GM19240 (cell line): ENCODE results near the gene ARID1A.

Experiments used
- DNase-seq: peaks from one replicate; pipeline ENCODE4 v3.0.0; 2011; ENCODE audit warnings: low spot score; ENCODE audit not compliant: insufficient read length

Gene ARID1A

DNA sequence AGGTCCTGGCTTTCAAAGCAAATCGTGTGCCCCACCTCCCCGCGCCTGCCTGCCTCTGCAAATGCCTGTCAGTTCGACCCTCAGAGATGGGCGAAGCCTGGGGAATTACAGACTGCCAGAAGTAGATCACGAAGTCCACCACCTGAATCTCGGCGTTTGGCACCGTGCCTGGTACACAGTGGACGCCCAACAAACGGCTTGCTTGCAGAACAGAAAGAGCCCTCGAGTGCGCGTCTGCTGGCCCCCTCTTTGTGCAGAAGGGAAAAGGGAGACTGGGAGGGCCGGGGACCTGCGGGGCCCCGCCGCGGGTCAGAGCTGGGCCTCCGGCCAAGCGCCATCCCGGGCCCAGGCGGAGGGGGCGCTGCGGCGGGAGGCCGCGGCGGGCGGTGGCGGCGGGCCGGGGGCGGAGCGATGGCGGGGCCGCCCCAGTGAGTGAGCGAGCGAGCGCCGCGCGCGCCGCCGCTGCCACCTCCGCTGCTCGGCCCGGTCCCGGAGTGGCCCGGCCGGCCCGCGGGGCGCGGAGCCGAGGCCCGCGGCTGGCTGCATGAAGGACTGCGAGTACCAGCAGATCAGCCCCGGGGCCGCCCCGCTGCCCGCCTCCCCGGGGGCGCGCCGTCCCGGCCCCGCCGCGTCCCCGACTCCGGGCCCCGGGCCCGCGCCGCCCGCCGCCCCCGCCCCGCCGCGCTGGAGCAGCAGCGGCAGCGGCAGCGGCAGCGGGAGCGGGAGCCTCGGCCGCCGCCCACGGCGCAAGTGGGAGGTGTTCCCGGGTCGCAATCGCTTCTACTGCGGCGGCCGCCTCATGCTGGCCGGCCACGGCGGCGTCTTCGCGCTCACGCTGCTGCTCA, 130.7 kb downstream of the ARID1A start, which contains the start of gene ZDHHC18:
Gene ZDHHC18, plus strand, starts transcription at position 428 of the 845 bp plus-strand sequence. Its CDS starts 117 bp downstream, at position 545.
- peak; percentile 75 for DNase-seq

DNA sequence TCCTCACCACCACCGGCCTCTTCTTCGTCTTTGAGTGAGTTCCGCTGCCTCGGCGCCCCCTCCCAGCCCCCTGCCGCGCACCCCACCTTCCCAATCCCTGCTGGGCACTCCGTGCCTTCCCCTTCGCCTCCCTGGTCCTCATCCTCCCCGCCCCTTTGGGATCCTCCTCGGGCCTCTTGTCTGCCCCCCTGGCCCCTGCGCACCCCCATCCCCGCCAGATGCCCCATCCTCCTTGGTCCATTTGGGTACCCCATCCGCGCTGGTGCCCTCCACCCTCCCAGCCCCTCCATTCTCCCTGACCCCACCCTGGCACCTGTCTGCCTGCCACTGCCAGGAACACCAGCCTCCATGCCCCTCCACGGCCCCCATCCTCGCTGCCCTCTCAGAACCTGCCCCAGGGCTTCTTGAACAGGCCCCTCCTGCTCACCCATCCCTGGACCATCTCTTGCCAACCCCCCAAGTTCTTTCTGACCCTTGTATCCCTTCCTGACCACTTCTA, 131.3 kb downstream of the ARID1A start:
- DNase-seq, result no peak

DNA sequence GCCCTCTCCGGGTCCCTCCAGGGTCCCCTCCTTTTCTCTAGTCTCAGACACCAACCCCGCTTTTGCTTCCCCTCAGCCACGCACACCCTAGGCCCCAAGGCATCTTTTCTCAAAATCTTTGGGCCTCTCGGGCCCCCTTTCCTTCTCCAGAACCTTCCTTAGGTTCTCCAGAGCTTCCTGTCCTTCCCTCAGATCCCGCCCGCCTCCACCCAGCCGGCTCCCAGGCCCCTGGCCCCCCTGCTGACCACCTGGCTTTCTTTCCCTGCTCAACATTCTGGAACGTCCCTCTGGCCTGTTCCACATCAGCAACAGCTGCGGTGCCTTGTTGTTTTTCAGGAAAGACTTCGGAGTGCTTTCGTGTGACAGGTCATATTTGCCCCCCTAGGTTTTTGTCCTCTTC, 131.8 kb downstream of the ARID1A start:
- no peak for DNase-seq

DNA sequence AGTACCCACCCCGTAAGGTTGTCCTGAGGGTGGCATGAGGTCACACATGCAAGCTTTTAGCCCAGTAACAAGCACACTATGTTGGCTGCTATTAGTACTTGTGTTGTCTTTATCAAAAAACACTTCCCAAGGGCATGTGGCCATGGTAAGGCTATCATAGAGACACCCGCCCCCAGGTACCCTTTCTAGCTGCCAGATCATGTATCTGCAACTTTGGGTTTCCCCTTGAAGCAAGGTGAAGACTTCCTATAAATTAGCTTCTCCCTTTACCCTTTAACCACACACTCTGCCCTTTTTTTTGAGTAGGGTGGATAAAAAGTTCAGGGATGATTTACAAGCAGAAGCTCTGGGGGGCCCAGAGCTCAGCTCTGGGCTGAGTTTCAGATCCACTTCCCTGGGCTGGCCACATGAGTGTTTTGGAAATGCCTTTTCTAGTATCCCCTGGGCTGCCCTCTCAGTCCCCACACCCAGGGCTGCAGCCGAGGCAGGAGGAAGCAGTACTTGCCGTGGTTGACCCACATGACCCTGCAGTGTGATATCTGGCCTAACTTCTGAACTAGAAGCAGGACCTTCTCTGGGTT, 132.7 kb downstream of the ARID1A start:
- DNase-seq, result no peak

DNA sequence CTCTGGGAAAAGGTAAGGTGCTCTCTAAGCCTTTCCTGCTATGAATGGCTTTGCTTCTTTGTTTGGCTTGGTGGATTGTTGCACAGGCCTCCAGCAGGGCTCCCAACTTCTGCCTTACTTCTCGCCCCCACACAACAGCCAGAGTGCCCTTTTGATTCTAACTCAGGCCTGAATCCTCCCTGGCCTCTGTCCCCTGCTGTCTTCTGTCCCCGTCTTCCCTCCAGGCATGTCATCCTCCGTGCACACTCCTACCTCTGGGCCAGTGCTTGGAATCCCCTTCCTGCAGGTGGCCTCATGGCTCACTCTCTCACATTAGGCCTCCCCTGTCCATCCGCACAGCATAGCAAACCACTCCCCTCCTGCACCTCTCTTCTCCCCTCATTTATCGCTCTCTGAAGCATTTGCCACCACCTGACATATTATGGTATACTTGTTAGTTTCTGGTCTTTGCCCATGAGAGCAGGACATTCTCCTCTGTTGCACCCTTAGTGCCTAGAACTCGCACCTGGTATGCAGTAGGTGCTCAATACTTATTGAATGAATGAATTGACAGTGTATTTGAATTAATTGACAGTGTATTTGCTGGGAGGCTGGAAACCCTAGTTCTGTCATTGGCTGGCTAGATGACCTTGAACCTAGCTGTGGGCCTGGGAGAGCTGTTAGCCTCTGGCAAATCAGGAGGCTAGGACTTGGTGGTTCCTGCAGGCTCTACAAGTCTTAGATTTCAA, 133.5 kb downstream of the ARID1A start:
- DNase-seq, result no peak

DNA sequence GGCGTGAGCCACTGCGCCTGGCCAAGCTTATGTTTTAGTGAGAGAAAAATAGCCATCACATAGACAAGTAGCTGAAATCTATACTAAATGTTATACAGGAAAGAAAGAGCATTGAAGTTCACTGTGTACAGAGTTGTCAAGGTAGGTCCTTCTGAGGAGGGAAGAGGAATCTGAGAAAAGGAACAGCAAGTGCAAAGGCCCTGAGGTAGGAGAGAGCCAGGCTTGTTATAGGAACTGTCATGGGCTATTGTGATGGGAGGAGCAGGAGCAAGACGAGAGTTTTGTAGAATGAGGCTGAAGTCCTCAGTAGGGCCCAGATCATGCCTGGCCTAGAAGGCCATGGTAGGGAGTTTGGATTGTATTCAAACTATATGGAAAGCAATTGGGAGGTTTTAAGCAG, 135.2 kb downstream of the ARID1A start:
- DNase-seq, result no peak
